Lower lobe of right lung (tissue), 2 donors: ENCODE data around the gene SEC22A. TPM values are rescaled to one million over a fixed set of nuclear protein-coding genes. Genes with fewer than 3 reads are reported as not detected.

Source experiments
- ATAC-seq, 2 donors: fragments of 200-7000 bp; cut with Tn5 transposase; one replicate each; pipeline ENCODE4 v1.9.1; 2020 to 2022; ENCODE audit warnings: mild to moderate bottlenecking in 2 of 2, moderate library complexity in 2 of 2
- DNase-seq: peaks from one replicate; pipeline ENCODE4 v3.0.0-alpha.2; 2020
- H3K27ac ChIP-seq: fragments of 200-600 bp; one replicate; pipeline ENCODE4 v1.8.0; 2022
- H3K27me3 ChIP-seq: fragments of 200-600 bp; one replicate; pipeline ENCODE4 v1.8.0; 2022; ENCODE audit warnings: low read depth
- H3K36me3 ChIP-seq: fragments of 200-600 bp; one replicate; pipeline ENCODE4 v1.8.0; 2022; ENCODE audit warnings: mild to moderate bottlenecking
- H3K4me1 ChIP-seq: fragments of 200-600 bp; one replicate; pipeline ENCODE4 v1.8.0; 2022
- H3K4me3 ChIP-seq: fragments of 200-600 bp; one replicate; pipeline ENCODE4 v1.8.0; 2022; ENCODE audit warnings: mild to moderate bottlenecking
- H3K9me3 ChIP-seq: fragments of 200-600 bp; one replicate; pipeline ENCODE4 v1.8.0; 2022
- CTCF ChIP-seq: fragments of 200-600 bp; IDR thresholded peaks from one replicate; pipeline ENCODE4 v1.8.0; 2022; ENCODE audit warnings: antibody characterized with exemption, mild to moderate bottlenecking
- intact Hi-C: fragments of 100-400 bp; cut with DNase I; formaldehyde crosslinking; loops from one replicate; pipeline ENCODE4 v1.11.0; 2022
- total RNA-seq: library from RNA; stranded (reverse); fragmentation: NEBNext Ultra II Directional; extraction: Animal tissue kit (Norgen Biotek cat#: 25700); gene quantifications from one replicate; pipeline ENCODE4 v1.2.1, GENCODE V29; 2021
- donor health status: DM: no; HTN: yes; CAD: no; lungs with severe emphysema.

The SEC22A gene
- total RNA-seq, 1 donor from 2014 or later, result 15.5 TPM

- DNase-seq (no peak), ATAC-seq (no peak)
- no peaks in the 10 kb centered on the region for H3K27me3 ChIP-seq
- H3K4me1 ChIP-seq, result no peaks in the 10 kb centered on the region
- no peak for TF ChIP-seq CTCF
- H3K4me3 ChIP-seq, result no peak overlapping the region
- no peak overlapping the region for H3K27ac ChIP-seq
- intact Hi-C loops, result no loop called here
- H3K36me3 ChIP-seq, result peaks cover 13% of the 10 kb centered on the region
- H3K9me3 ChIP-seq, result no peaks in the 10 kb centered on the region
Measured at GRCh38 chr3:123256256-123256655, 54.5 kb downstream of the SEC22A start.

- intact Hi-C loops, result no loop called here
- DNase-seq (no peak), ATAC-seq (no peak)
- Histone ChIP-seq H3K4me1 (no peaks in the 10 kb centered on the region), H3K27me3 (no peaks in the 10 kb centered on the region), H3K9me3 (no peaks in the 10 kb centered on the region), H3K36me3 (peaks cover 9% of the 10 kb centered on the region), H3K4me3 (no peak overlapping the region), H3K27ac (no peak overlapping the region)
- no peak for TF ChIP-seq CTCF
Measured at GRCh38 chr3:123258359-123258758, 56.6 kb downstream of the SEC22A start.

DNA sequence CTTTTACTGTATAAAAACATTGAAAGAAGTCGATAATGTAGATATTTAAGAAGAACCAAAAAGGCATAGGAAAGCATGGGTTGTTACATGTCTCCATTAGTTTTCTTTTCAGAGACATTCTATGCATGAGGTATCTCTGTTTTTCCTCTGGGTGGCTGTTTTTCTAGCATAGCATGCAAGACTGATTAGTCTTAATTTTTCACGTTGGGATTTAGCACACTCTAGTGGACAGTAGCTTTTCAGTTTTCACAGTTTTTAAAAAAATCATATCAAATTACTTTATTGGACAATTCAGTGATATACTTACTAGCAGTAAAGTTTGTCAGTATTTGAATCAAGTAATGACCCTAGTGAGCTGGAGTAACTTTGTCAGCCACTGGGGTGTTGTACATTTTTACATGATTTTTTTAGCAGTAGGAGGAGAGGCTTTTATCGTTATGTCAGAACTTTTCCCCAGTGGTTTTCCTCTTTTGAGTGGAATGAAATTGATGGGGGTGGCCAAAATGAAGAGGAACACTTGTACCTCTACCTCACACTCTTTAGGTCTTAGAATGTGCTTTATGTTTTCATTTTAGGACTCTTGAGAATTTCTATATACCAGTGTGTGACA, 57.2 kb downstream of the SEC22A start:
- H3K36me3 ChIP-seq, result peaks cover 9% of the 10 kb centered on the region
- H3K27me3 ChIP-seq, result no peaks in the 10 kb centered on the region
- intact Hi-C loops, result no loop called here
- no peak for ATAC-seq
- no peak for DNase-seq
- H3K4me1 ChIP-seq, result no peaks in the 10 kb centered on the region
- H3K4me3 ChIP-seq, result no peak overlapping the region
- peak; percentile 52 for TF ChIP-seq CTCF
- no peak overlapping the region for H3K27ac ChIP-seq
- H3K9me3 ChIP-seq, result no peaks in the 10 kb centered on the region

DNA sequence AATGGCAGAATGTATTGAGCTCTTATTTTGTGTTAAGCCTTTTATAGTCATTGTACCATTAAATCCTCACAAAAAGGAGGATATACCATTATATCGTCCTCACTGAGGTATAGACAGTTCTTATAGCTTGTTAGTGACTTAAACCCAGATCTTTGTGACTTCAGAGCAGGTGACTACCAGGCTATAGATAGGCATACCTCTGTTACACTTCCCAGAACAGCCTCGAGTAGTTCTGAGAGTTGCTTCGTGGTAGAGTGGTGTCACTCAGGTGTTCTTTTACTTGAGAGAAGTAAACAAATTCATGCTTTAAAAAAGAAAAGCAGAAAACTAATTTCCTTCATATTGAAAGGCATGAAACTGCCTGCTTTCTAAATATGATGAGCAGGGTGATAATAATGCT, 59.9 kb downstream of the SEC22A start:
- TF ChIP-seq CTCF, result no peak
- Histone ChIP-seq H3K4me1 (no peaks in the 10 kb centered on the region), H3K27me3 (no peaks in the 10 kb centered on the region), H3K27ac (no peak overlapping the region), H3K9me3 (no peaks in the 10 kb centered on the region), H3K36me3 (peaks cover 17% of the 10 kb centered on the region), H3K4me3 (no peak overlapping the region)
- DNase-seq, result no peak
- intact Hi-C loops, result no loop called here
- ATAC-seq, result no peak

GRCh38 chr3:123262226-123262625, 60.5 kb downstream of the SEC22A start:
- no peak for TF ChIP-seq CTCF
- Histone ChIP-seq H3K9me3 (no peaks in the 10 kb centered on the region), H3K4me3 (no peak overlapping the region), H3K4me1 (no peaks in the 10 kb centered on the region), H3K27ac (no peak overlapping the region), H3K36me3 (peaks cover 12% of the 10 kb centered on the region), H3K27me3 (no peaks in the 10 kb centered on the region)
- ATAC-seq (no peak), DNase-seq (no peak)
- intact Hi-C loops, result no loop called here
